ENCODE measurements around the gene NUDT4. TPM values are rescaled to one million over a fixed set of nuclear protein-coding genes. Genes with fewer than 3 reads are reported as not detected.

Gene NUDT4
- total RNA-seq, 6 donors from 2014 or later: 23.0 to 60.3 (median 34.0) TPM

- no peak for DNase-seq
- 51 to 57% methylated on average over 5 of the region's 5 CpGs for WGBS, 2 donors
- peak in 1 of 2 donors; percentile 32 for ATAC-seq (ENCODE audit: low FRiP score in 2 of 2)
- peaks cover 20 to 66% (median 37%) of the 10 kb centered on the region in 4 donors for H3K4me1 ChIP-seq
- H3K36me3 ChIP-seq: no peaks in the 10 kb centered on the region
- no peaks in the 10 kb centered on the region for H3K9me3 ChIP-seq
- H3K27ac ChIP-seq: peak overlapping the region in 3 of 4 donors; percentile 4 to 49 (median 7)
- H3K27me3 ChIP-seq: no peaks in the 10 kb centered on the region
- no peak overlapping the region for H3K4me3 ChIP-seq
- TF ChIP-seq POLR2A (IDR thresholded peaks at IDR 0.05) (no peak), EP300 (IDR thresholded peaks at IDR 0.05) (no peak), POLR2AphosphoS5 (IDR thresholded peaks at IDR 0.05) (no peak), CTCF (IDR thresholded peaks at IDR 0.05) (no peak)
Measured at GRCh38 chr12:93434256-93434865, 56.6 kb downstream of the NUDT4 start.

- no peaks in the 10 kb centered on the region for H3K36me3 ChIP-seq
- ATAC-seq (ENCODE audit: low FRiP score in 2 of 2) (no peak), DNase-seq (no peak)
- 78 to 83% methylated on average over 3 of the region's 3 CpGs for WGBS, 2 donors
- no peak overlapping the region for H3K27ac ChIP-seq
- TF ChIP-seq CTCF (IDR thresholded peaks at IDR 0.05) (no peak), POLR2A (IDR thresholded peaks at IDR 0.05) (no peak), EP300 (IDR thresholded peaks at IDR 0.05) (no peak), POLR2AphosphoS5 (IDR thresholded peaks at IDR 0.05) (no peak)
- no peaks in the 10 kb centered on the region for H3K9me3 ChIP-seq
- H3K27me3 ChIP-seq: no peaks in the 10 kb centered on the region
- peaks cover 32 to 76% (median 47%) of the 10 kb centered on the region in 4 donors for H3K4me1 ChIP-seq
- no peak overlapping the region for H3K4me3 ChIP-seq
Measured at GRCh38 chr12:93438266-93439050, 60.7 kb downstream of the NUDT4 start.

GRCh38 chr12:93440043-93440835, 62.5 kb downstream of the NUDT4 start:
- peak overlapping the region; percentile 96 to 100 (median 99) for H3K4me3 ChIP-seq
- H3K36me3 ChIP-seq: no peaks in the 10 kb centered on the region
- H3K9me3 ChIP-seq: no peaks in the 10 kb centered on the region
- no peak for TF ChIP-seq POLR2A (IDR thresholded peaks at IDR 0.05)
- no peak for TF ChIP-seq CTCF (IDR thresholded peaks at IDR 0.05)
- no peak for TF ChIP-seq EP300 (IDR thresholded peaks at IDR 0.05)
- no peak for TF ChIP-seq POLR2AphosphoS5 (IDR thresholded peaks at IDR 0.05)
- WGBS, 2 donors: 22 to 28% methylated on average over 12 of the region's 12 CpGs
- no peak for DNase-seq
- no peaks in the 10 kb centered on the region for H3K27me3 ChIP-seq
- no peak for ATAC-seq (ENCODE audit: low FRiP score in 2 of 2)
- H3K4me1 ChIP-seq: peaks cover 25 to 58% (median 36%) of the 10 kb centered on the region in 4 donors
- no peak overlapping the region for H3K27ac ChIP-seq

GRCh38 chr12:93441081-93441616, 63.4 kb downstream of the NUDT4 start:
- Histone ChIP-seq H3K36me3 (no peaks in the 10 kb centered on the region), H3K4me3 (peak overlapping the region; percentile 96 to 100 (median 99)), H3K27me3 (no peaks in the 10 kb centered on the region), H3K9me3 (no peaks in the 10 kb centered on the region), H3K27ac (peak overlapping the region; percentile 90 to 97 (median 96)), H3K4me1 (peaks cover 25 to 50% (median 33%) of the 10 kb centered on the region in 4 donors)
- WGBS, 2 donors: 1% methylated on average over 11 to 31 of the region's 55 CpGs
- peak; percentile 54 to 91 for DNase-seq
- ATAC-seq (ENCODE audit: low FRiP score in 2 of 2): peak in 1 of 2 donors; percentile 58
- TF ChIP-seq POLR2A (IDR thresholded peaks at IDR 0.05): no peak
- no peak for TF ChIP-seq POLR2AphosphoS5 (IDR thresholded peaks at IDR 0.05)
- TF ChIP-seq CTCF (IDR thresholded peaks at IDR 0.05): no peak
- TF ChIP-seq EP300 (IDR thresholded peaks at IDR 0.05): no peak

All from upper lobe of left lung (tissue), 6 donors.